ENCODE results near the gene GALNTL6. TPM values are rescaled to one million over a fixed set of nuclear protein-coding genes. Genes with fewer than 3 reads are reported as not detected.

Gene GALNTL6
- total RNA-seq, 6 donors from 2014 or later, result 0.26 to 18.9 TPM; not detected in 4

DNA sequence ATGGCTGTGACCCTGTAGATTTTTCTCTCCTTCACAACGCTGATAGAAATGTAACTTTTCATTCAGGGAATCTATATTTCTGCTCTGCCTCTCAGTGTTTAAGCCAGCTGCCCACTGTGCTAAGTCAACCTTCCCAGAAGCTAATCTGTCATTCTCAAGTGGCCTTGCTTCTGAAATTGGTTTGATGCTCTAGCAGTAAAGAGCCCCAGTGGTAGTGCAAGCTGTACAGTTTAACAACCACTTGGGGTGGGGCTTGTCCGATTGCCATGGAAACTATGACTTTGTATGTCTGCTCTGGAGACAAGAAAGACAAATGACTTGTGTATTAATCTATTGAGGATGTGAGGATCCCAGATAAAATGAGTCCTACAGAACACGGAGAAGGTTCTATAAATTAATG is 734.5 kb downstream of the GALNTL6 start:
- DNase-seq, result no peak
- Histone ChIP-seq H3K36me3 (no peaks in the 10 kb centered on the region), H3K4me3 (no peak overlapping the region), H3K4me1 (no peaks in the 10 kb centered on the region), H3K27ac (no peak overlapping the region), H3K9me3 (no peaks in the 10 kb centered on the region), H3K27me3 (no peaks in the 10 kb centered on the region)
- ATAC-seq (ENCODE audit: low FRiP score in 2 of 2), result no peak
- WGBS, 2 donors, result 82 to 84% methylated on average over 3 of the region's 3 CpGs
- TF ChIP-seq, protein P1, sequence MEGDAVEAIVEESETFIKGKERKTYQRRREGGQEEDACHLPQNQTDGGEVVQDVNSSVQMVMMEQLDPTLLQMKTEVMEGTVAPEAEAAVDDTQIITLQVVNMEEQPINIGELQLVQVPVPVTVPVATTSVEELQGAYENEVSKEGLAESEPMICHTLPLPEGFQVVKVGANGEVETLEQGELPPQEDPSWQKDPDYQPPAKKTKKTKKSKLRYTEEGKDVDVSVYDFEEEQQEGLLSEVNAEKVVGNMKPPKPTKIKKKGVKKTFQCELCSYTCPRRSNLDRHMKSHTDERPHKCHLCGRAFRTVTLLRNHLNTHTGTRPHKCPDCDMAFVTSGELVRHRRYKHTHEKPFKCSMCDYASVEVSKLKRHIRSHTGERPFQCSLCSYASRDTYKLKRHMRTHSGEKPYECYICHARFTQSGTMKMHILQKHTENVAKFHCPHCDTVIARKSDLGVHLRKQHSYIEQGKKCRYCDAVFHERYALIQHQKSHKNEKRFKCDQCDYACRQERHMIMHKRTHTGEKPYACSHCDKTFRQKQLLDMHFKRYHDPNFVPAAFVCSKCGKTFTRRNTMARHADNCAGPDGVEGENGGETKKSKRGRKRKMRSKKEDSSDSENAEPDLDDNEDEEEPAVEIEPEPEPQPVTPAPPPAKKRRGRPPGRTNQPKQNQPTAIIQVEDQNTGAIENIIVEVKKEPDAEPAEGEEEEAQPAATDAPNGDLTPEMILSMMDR (IDR thresholded peaks at IDR 0.05), result no peak
- TF ChIP-seq POLR2AphosphoS5 (IDR thresholded peaks at IDR 0.05), result no peak
- no peak for TF ChIP-seq EP300 (IDR thresholded peaks at IDR 0.05)
- no peak for TF ChIP-seq POLR2A (IDR thresholded peaks at IDR 0.05)

DNA sequence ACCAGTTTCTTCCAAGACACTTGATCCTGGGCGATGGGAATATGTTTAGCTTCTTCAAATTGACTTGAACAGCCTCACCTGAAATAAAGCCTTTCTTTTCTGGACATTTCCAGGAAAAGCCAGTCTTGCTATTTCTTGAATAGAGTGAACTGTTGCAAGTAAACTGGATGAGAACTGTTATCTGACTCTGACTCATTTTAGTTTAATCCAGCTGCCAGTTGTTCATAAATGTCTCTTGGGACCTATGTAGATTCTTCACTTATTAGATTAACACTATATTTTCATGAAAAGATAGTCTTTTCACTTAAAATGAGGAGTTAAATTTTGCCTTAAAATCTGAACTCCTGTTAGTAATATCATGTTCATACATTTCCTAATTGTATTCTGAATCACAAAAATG is 740.0 kb downstream of the GALNTL6 start:
- ATAC-seq (ENCODE audit: low FRiP score in 2 of 2), result no peak

DNA sequence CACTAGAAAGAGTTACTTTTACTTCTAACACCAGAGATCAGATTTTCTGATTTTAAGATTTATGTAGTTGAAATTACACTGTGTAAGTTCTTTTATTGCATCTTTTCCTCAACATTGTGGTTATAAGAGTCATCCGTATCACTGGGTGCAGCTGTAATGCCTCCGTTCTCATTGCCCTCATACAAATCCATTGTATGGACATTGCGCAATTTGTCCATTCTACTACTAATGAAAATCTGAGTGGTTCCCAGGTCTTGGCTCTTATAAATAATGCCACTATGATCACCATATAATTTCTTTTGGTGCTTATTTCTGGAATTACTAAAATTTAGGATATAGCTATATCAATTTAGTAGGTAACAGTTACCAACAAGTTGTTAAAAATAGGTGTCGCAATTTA is 741.4 kb downstream of the GALNTL6 start:
- H3K9me3 ChIP-seq, result no peaks in the 10 kb centered on the region
- no peaks in the 10 kb centered on the region for H3K36me3 ChIP-seq
- ATAC-seq (ENCODE audit: low FRiP score in 2 of 2) (no peak), DNase-seq (no peak)
- no peaks in the 10 kb centered on the region for H3K27me3 ChIP-seq
- no peak overlapping the region for H3K27ac ChIP-seq
- H3K4me3 ChIP-seq, result no peak overlapping the region
- 94 to 96% methylated on average over 4 of the region's 4 CpGs for WGBS, 2 donors
- no peaks in the 10 kb centered on the region for H3K4me1 ChIP-seq
- no peak for TF ChIP-seq EP300 (IDR thresholded peaks at IDR 0.05)
- TF ChIP-seq, protein P1 (IDR thresholded peaks at IDR 0.05), result no peak
- TF ChIP-seq POLR2A (IDR thresholded peaks at IDR 0.05), result no peak
- TF ChIP-seq POLR2AphosphoS5 (IDR thresholded peaks at IDR 0.05), result no peak

More for the DNA sequence above, 740.0 kb downstream of the GALNTL6 start:
- H3K36me3 ChIP-seq, result no peaks in the 10 kb centered on the region
- H3K4me3 ChIP-seq, result no peak overlapping the region
- H3K4me1 ChIP-seq, result no peaks in the 10 kb centered on the region
- H3K9me3 ChIP-seq, result no peaks in the 10 kb centered on the region
- no peaks in the 10 kb centered on the region for H3K27me3 ChIP-seq
- H3K27ac ChIP-seq, result no peak overlapping the region
- TF ChIP-seq EP300 (IDR thresholded peaks at IDR 0.05), result no peak
- TF ChIP-seq, protein P1 (IDR thresholded peaks at IDR 0.05), result no peak
- TF ChIP-seq POLR2A (IDR thresholded peaks at IDR 0.05), result no peak
- no peak for TF ChIP-seq POLR2AphosphoS5 (IDR thresholded peaks at IDR 0.05)
- 81 to 84% methylated on average over 1 of the region's 1 CpG for WGBS, 2 donors
- no peak for DNase-seq

DNA sequence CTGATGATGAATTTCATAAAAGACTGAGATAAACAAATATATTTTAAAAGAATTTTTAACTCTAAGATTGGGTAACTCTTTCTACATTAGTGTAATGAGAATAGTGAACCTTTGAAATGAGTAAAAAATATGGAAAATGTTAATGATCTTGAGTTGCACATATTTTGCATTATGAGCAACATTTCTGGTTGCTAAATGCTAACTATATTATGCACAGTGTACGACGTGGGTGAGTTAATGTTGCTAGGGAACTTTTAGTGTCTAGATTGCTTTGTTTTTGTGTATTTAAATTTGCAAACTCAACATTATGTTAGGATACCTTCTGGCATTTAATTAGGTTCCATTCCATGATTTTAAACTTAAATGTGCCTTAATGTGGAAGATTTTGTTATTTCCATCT is 742.5 kb downstream of the GALNTL6 start:
- H3K36me3 ChIP-seq, result no peaks in the 10 kb centered on the region
- H3K9me3 ChIP-seq, result no peaks in the 10 kb centered on the region
- H3K4me1 ChIP-seq, result no peaks in the 10 kb centered on the region
- 75 to 79% methylated on average over 2 of the region's 2 CpGs for WGBS, 2 donors
- ATAC-seq (ENCODE audit: low FRiP score in 2 of 2) (no peak), DNase-seq (no peak)
- TF ChIP-seq, protein P1 (IDR thresholded peaks at IDR 0.05), result no peak
- TF ChIP-seq POLR2AphosphoS5 (IDR thresholded peaks at IDR 0.05) (no peak), EP300 (IDR thresholded peaks at IDR 0.05) (no peak), POLR2A (IDR thresholded peaks at IDR 0.05) (no peak)
- H3K27ac ChIP-seq, result no peak overlapping the region
- H3K27me3 ChIP-seq, result no peaks in the 10 kb centered on the region
- H3K4me3 ChIP-seq, result no peak overlapping the region

DNA sequence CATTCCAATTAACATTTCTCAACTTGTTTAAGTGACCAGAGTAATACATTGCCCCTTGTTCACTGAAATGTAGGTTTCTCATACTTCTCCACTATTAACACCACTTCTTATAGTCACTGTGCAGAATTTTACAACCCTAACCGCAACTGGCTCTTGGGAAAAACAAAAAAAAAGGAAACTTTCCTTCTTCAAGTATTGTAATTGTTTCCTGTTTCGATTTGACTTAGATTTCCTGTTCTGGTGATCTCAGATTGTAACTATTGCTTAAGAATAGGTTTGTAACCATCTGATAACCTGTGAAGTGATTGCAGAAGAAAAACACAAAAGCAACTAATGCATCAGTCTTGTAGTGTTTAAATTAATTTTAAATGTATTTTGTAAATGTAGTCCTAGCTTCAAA is 760.7 kb downstream of the GALNTL6 start:
- Histone ChIP-seq H3K27ac (no peak overlapping the region), H3K36me3 (no peaks in the 10 kb centered on the region), H3K9me3 (no peaks in the 10 kb centered on the region), H3K27me3 (no peaks in the 10 kb centered on the region), H3K4me3 (no peak overlapping the region), H3K4me1 (peaks cover 0 to 5% (median 0%) of the 10 kb centered on the region in 4 donors)
- WGBS, 2 donors, result 10 to 18% methylated on average over 2 of the region's 2 CpGs
- no peak for DNase-seq
- TF ChIP-seq, protein P1 (IDR thresholded peaks at IDR 0.05), result no peak
- no peak for ATAC-seq (ENCODE audit: low FRiP score in 2 of 2)
